ENCODE measurements around the gene DOLK. TPM values are rescaled to one million over a fixed set of nuclear protein-coding genes. Genes with fewer than 3 reads are reported as not detected.

DOLK gene
- total and polyA plus RNA-seq, 10 of the 15 experiments (the other 5 are each of a cell fraction or from before 2014, with no cell fraction given): 1.9 to 18.2 (median 9.1) TPM

GRCh38 chr9:128901822-128902221 is 45.6 kb downstream of the DOLK start:
- H2AFZ ChIP-seq (ENCODE audit: control insufficient read depth, low read depth, low read length): peak overlapping the region; percentile 31; the same call in 1 of the 2 replicates
- peaks cover 0 to 6% of the 10 kb centered on the region in 2 experiments; a peak in 3 of 4 replicates for H3K36me3 ChIP-seq (ENCODE audit: control insufficient read depth in 2 of 2, insufficient read depth in 2 of 2, low read length in 1 of 2)
- SMC1A ChIA-PET (ENCODE audit: uncharacterized antibody, unreplicated experiment): interaction anchor here (1.3 kb wide), 1 partner anchor 31 kb away, joined by 3 read pairs; no protein-coding TSS in a partner anchor
- DNase-seq (ENCODE audit: low read depth, low spot score) (no peak), ATAC-seq (peak; percentile 44), FAIRE-seq (no peak)
- H3K4me3 ChIP-seq: no peak overlapping the region
- CTCF ChIA-PET: interaction anchor here (0.6 to 1.1 kb wide), 2 partner anchors 21 to 192 kb away, joined by 3 to 4 read pairs; partner anchors contain the start of gene KYAT1
- no peaks in the 10 kb centered on the region for H3K9me3 ChIP-seq (replicated peaks; ENCODE audit: control insufficient read depth, insufficient read depth, low read length)
- in situ Hi-C loops (cut with MboI): no loop called here
- no peaks in the 10 kb centered on the region for H4K20me1 ChIP-seq (ENCODE audit: control insufficient read depth, insufficient read depth)
- intact Hi-C loops (cut with micrococcal nuclease; ENCODE audit: unreplicated experiment): no loop called here
- H3K9ac ChIP-seq (ENCODE audit: control insufficient read depth, insufficient read depth, low read length): peak overlapping the region; percentile 20; the same call in 1 of the 2 replicates
- peaks cover 31% of the 10 kb centered on the region for H3K4me1 ChIP-seq (ENCODE audit: control insufficient read depth, insufficient read depth, low read length)
- no peaks in the 10 kb centered on the region for H3K27me3 ChIP-seq (replicated peaks in 1 of 2; ENCODE audit: control insufficient read depth in 2 of 2, insufficient read depth in 2 of 2, low read length in 1 of 2)
- POLR2A ChIA-PET: no interaction called here
- no peaks in the 10 kb centered on the region for H3K79me2 ChIP-seq (ENCODE audit: control insufficient read depth, insufficient read depth, low read length)
- TF ChIP-seq NFYA (IDR thresholded peaks at IDR 0.05; ENCODE audit: borderline replicate concordance, low read depth, low read length): no peak
- TF ChIP-seq ZBED1 (IDR thresholded peaks at IDR 0.05; ENCODE audit: borderline replicate concordance): no peak
- no peak for TF ChIP-seq E2F8 (IDR thresholded peaks at IDR 0.05; ENCODE audit: low read depth, partially characterized antibody)
- no peak for TF ChIP-seq CREB1 (IDR thresholded peaks at IDR 0.05; ENCODE audit: low read depth)
- TF ChIP-seq ZBTB40 (IDR thresholded peaks at IDR 0.05; ENCODE audit: borderline replicate concordance): no peak
- TF ChIP-seq E4F1 (IDR thresholded peaks at IDR 0.05; ENCODE audit: borderline replicate concordance, partially characterized antibody): no peak
- TF ChIP-seq BRCA1 (IDR thresholded peaks at IDR 0.05; ENCODE audit: low read depth, low read length): no peak
- no peak for TF ChIP-seq HDAC2 (IDR thresholded peaks at IDR 0.05)
- no peak for TF ChIP-seq MEF2A (IDR thresholded peaks at IDR 0.05; ENCODE audit: insufficient read depth, low read depth, low read length)
- no peak for TF ChIP-seq KLF5 (IDR thresholded peaks at IDR 0.05; ENCODE audit: partially characterized antibody)
- no peak for TF ChIP-seq NR2C2 (IDR thresholded peaks at IDR 0.05; ENCODE audit: borderline replicate concordance, control insufficient read depth, insufficient read length, low read depth)
- H3K4me2 ChIP-seq (ENCODE audit: control insufficient read depth, insufficient read depth): peak overlapping the region; percentile 69
- WGBS (ENCODE audit: insufficient coverage, insufficient replicate concordance, low lambda C conversion rate, missing lambda C conversion rate): 74% methylated on average over 5 of the region's 5 CpGs
- H3K27ac ChIP-seq (ENCODE audit: control insufficient read depth, insufficient read depth): peak overlapping the region; percentile 71
- RAD21 ChIA-PET (ENCODE audit: unreplicated experiment): no interaction called here
- BruUV-seq (replicated peaks): no TSS peak
